Natural killer cell (primary cell): ENCODE results near the gene GREB1. TPM values are rescaled to one million over a fixed set of nuclear protein-coding genes. Genes with fewer than 3 reads are reported as not detected.

Experiments used
- ATAC-seq, 3 donors: fragments of 150-1000 bp in 2 of 3; fragments of 200-7000 bp in 1 of 3; cut with Tn5 transposase; 1 replicate in 1 of 3; 2 replicates in 2 of 3; pipeline ENCODE4 v1.10.0; 2021; ENCODE audit warnings: mild to moderate bottlenecking in 2 of 3, moderate library complexity in 2 of 3
- DNase-seq, 2 donors: peaks; one replicate each; pipeline versions ENCODE4 v3.0.0 to v3.0.0-alpha.2; 2013 to 2021; ENCODE audit warnings: mixed read lengths in 1 of 2
- H3K27ac ChIP-seq: one replicate; pipeline ENCODE4 v1.5.1; 2013; ENCODE audit warnings: mild to moderate bottlenecking, low read length
- H3K27me3 ChIP-seq: one replicate; pipeline ENCODE4 v1.6.1; 2013; ENCODE audit warnings: low read length; ENCODE audit not compliant: control insufficient read depth, insufficient read depth
- H3K36me3 ChIP-seq: one replicate; pipeline ENCODE4 v1.6.1; 2013; ENCODE audit warnings: low read length; ENCODE audit not compliant: control insufficient read depth, insufficient read depth
- H3K4me1 ChIP-seq: one replicate; pipeline ENCODE4 v1.6.1; 2013; ENCODE audit warnings: low read length; ENCODE audit not compliant: control insufficient read depth, insufficient read depth
- H3K4me3 ChIP-seq: one replicate; pipeline ENCODE4 v1.5.1; 2013; ENCODE audit warnings: low read length
- H3K9me3 ChIP-seq: one replicate; pipeline ENCODE4 v1.6.1; 2013; ENCODE audit warnings: low read length; ENCODE audit not compliant: control insufficient read depth, insufficient read depth
- H3K27ac Mint-ChIP-seq, 2 donors: one replicate each; pipeline ENCODE4 v1.8.0; 2022; ENCODE audit warnings: mild to moderate bottlenecking in 2 of 2, mixed read lengths in 2 of 2, moderate library complexity in 1 of 2
- H3K27me3 Mint-ChIP-seq, 2 donors: one replicate each; pipeline ENCODE4 v1.8.0; 2022; ENCODE audit warnings: low read depth in 2 of 2, mixed read lengths in 2 of 2
- H3K36me3 Mint-ChIP-seq: one replicate; pipeline ENCODE4 v1.8.0; 2022; ENCODE audit warnings: mixed read lengths
- H3K4me1 Mint-ChIP-seq, 2 donors: one replicate each; pipeline ENCODE4 v1.8.0; 2022; ENCODE audit warnings: mixed read lengths in 2 of 2
- H3K4me3 Mint-ChIP-seq: one replicate; pipeline ENCODE4 v1.8.0; 2022; ENCODE audit warnings: mild to moderate bottlenecking, moderate library complexity, mixed read lengths
- H3K9me3 Mint-ChIP-seq, 2 donors: one replicate each; pipeline ENCODE4 v1.8.0; 2022; ENCODE audit warnings: mixed read lengths in 2 of 2
- CTCF ChIP-seq: fragments of 200-600 bp; IDR thresholded peaks from one replicate; pipeline ENCODE4 v1.8.0; 2022; ENCODE audit warnings: antibody characterized with exemption
- WGBS: methylation state at CpG from one replicate; pipeline ENCODE4 v1.1.7; 2013; ENCODE audit warnings: missing lambda C conversion rate; ENCODE audit not compliant: insufficient coverage; 5-methylcytosine and 5-hydroxymethylcytosine counted together
- intact Hi-C: fragments of 100-400 bp; cut with micrococcal nuclease; formaldehyde crosslinking; loops from one replicate; pipeline ENCODE4 v1.14.2; 2022
- total RNA-seq, 4 donors: library from RNA; stranded (reverse); fragments of 120-200 nt in 1 of 4; gene quantifications; one replicate each; pipeline versions ENCODE4 v1.2.3 to v1.2.4, GENCODE V29; 2013 to 2022

GREB1 gene
- total RNA-seq, 3 donors from 2014 or later (not counting 1 experiment from before 2014, with no cell fraction given) = 0.85 to 2.5 (median 2.4) TPM

- Histone ChIP-seq H3K4me3 (no peak overlapping the region), H3K9me3 (no peaks in the 10 kb centered on the region), H3K27me3 (no peaks in the 10 kb centered on the region), H3K36me3 (no peaks in the 10 kb centered on the region), H3K4me1 (no peaks in the 10 kb centered on the region), H3K27ac (no peak overlapping the region)
- no peak for TF ChIP-seq CTCF
- no peaks in the 10 kb centered on the region for H3K9me3 Mint-ChIP-seq
- intact Hi-C loops = no loop called here
- 81% methylated on average over 20 of the region's 20 CpGs for WGBS
- peaks cover 0 to 11% of the 10 kb centered on the region in 2 donors for H3K27me3 Mint-ChIP-seq
- H3K27ac Mint-ChIP-seq = no peak overlapping the region
- ATAC-seq (no peak), DNase-seq (no peak)
- no peaks in the 10 kb centered on the region for H3K4me1 Mint-ChIP-seq
- no peak overlapping the region for H3K4me3 Mint-ChIP-seq
- H3K36me3 Mint-ChIP-seq = no peaks in the 10 kb centered on the region
These were observed 78.8 kb downstream of the GREB1 start for GRCh38 chr2:11612553-11613215.

- Histone ChIP-seq H3K27ac (no peak overlapping the region), H3K4me1 (no peaks in the 10 kb centered on the region), H3K4me3 (no peak overlapping the region), H3K27me3 (no peaks in the 10 kb centered on the region), H3K9me3 (no peaks in the 10 kb centered on the region), H3K36me3 (no peaks in the 10 kb centered on the region)
- ATAC-seq (no peak), DNase-seq (no peak)
- intact Hi-C loops = no loop called here
- H3K36me3 Mint-ChIP-seq = no peaks in the 10 kb centered on the region
- H3K27me3 Mint-ChIP-seq = peaks cover 0 to 10% of the 10 kb centered on the region in 2 donors
- no peak overlapping the region for H3K27ac Mint-ChIP-seq
- no peaks in the 10 kb centered on the region for H3K9me3 Mint-ChIP-seq
- 85% methylated on average over 5 of the region's 5 CpGs for WGBS
- TF ChIP-seq CTCF = no peak
- H3K4me3 Mint-ChIP-seq = no peak overlapping the region
- no peaks in the 10 kb centered on the region for H3K4me1 Mint-ChIP-seq
These were observed 79.5 kb downstream of the GREB1 start for GRCh38 chr2:11613297-11613696.

GRCh38 chr2:11615209-11615608, 81.4 kb downstream of the GREB1 start:
- no peaks in the 10 kb centered on the region for H3K27me3 Mint-ChIP-seq
- Histone ChIP-seq H3K4me1 (no peaks in the 10 kb centered on the region), H3K27me3 (no peaks in the 10 kb centered on the region), H3K36me3 (no peaks in the 10 kb centered on the region), H3K4me3 (no peak overlapping the region), H3K9me3 (no peaks in the 10 kb centered on the region), H3K27ac (no peak overlapping the region)
- no peaks in the 10 kb centered on the region for H3K36me3 Mint-ChIP-seq
- intact Hi-C loops = no loop called here
- no peak for ATAC-seq
- no peak for DNase-seq
- no peak for TF ChIP-seq CTCF
- H3K4me3 Mint-ChIP-seq = no peak overlapping the region
- 72% methylated on average over 3 of the region's 3 CpGs for WGBS
- H3K27ac Mint-ChIP-seq = no peak overlapping the region
- H3K4me1 Mint-ChIP-seq = no peaks in the 10 kb centered on the region
- no peaks in the 10 kb centered on the region for H3K9me3 Mint-ChIP-seq
